ENCODE measurements around the gene HTT. TPM values are rescaled to one million over a fixed set of nuclear protein-coding genes. Genes with fewer than 3 reads are reported as not detected.
"Not testable (repeated sequence)": the region's sequence is repeated elsewhere in the genome, so short reads cannot be mapped to it uniquely, and the experiment has no call there.

Gene HTT
- total RNA-seq, 1 donor from 2014 or later: 20.0 TPM

GRCh38 chr4:3082925-3083515 lies 8.5 kb downstream of the HTT start:
- Histone ChIP-seq H3K9me3 (replicated peaks) (no peaks in the 10 kb centered on the region), H3K36me3 (peaks cover 9% of the 10 kb centered on the region), H3K27me3 (ENCODE audit: low read depth) (no peaks in the 10 kb centered on the region), H3K27ac (replicated peaks) (no peak overlapping the region), H3K4me1 (peaks cover 15% of the 10 kb centered on the region), H3K4me3 (no peak overlapping the region)
- intact Hi-C loops (cut with micrococcal nuclease): no loop called here
- DNase-seq: no peak
- TF ChIP-seq CTCF (IDR thresholded peaks at IDR 0.05; ENCODE audit: borderline replicate concordance): no peak

GRCh38 chr4:3083732-3084131 lies 9.3 kb downstream of the HTT start:
- no peak for TF ChIP-seq CTCF (IDR thresholded peaks at IDR 0.05; ENCODE audit: borderline replicate concordance)
- H3K4me3 ChIP-seq: no peak overlapping the region
- no peak for DNase-seq
- H3K9me3 ChIP-seq (replicated peaks): no peaks in the 10 kb centered on the region
- peaks cover 16% of the 10 kb centered on the region for H3K36me3 ChIP-seq
- peaks cover 14% of the 10 kb centered on the region for H3K4me1 ChIP-seq
- no peak overlapping the region for H3K27ac ChIP-seq (replicated peaks)
- no peaks in the 10 kb centered on the region for H3K27me3 ChIP-seq (ENCODE audit: low read depth)
- intact Hi-C loops (cut with micrococcal nuclease): no loop called here

- Histone ChIP-seq H3K36me3 (peaks cover 36% of the 10 kb centered on the region), H3K4me1 (no peaks in the 10 kb centered on the region), H3K4me3 (no peak overlapping the region), H3K27me3 (ENCODE audit: low read depth) (no peaks in the 10 kb centered on the region), H3K9me3 (replicated peaks) (no peaks in the 10 kb centered on the region), H3K27ac (replicated peaks) (no peak overlapping the region)
- intact Hi-C loops (cut with micrococcal nuclease): no loop called here
- DNase-seq: no peak
- no peak for TF ChIP-seq CTCF (IDR thresholded peaks at IDR 0.05; ENCODE audit: borderline replicate concordance)
These were observed 11.6 kb downstream of the HTT start for GRCh38 chr4:3085948-3086670.

- H3K36me3 ChIP-seq: peaks cover 36% of the 10 kb centered on the region
These were observed 12.8 kb downstream of the HTT start for GRCh38 chr4:3087115-3087797.

GRCh38 chr4:3091464-3091863 lies 17.0 kb downstream of the HTT start:
- no peaks in the 10 kb centered on the region for H3K4me1 ChIP-seq
- TF ChIP-seq CTCF (IDR thresholded peaks at IDR 0.05; ENCODE audit: borderline replicate concordance): no peak
- peaks cover 36% of the 10 kb centered on the region for H3K36me3 ChIP-seq
- intact Hi-C loops (cut with micrococcal nuclease): no loop called here
- H3K4me3 ChIP-seq: no peak overlapping the region
- H3K27me3 ChIP-seq (ENCODE audit: low read depth): no peaks in the 10 kb centered on the region
- H3K27ac ChIP-seq (replicated peaks): no peak overlapping the region
- H3K9me3 ChIP-seq (replicated peaks): no peaks in the 10 kb centered on the region
- DNase-seq: no peak

More at GRCh38 chr4:3087115-3087797, 12.8 kb downstream of the HTT start:
- intact Hi-C loops (cut with micrococcal nuclease): no loop called here
- Histone ChIP-seq H3K4me3 (no peak overlapping the region), H3K4me1 (no peaks in the 10 kb centered on the region), H3K27ac (replicated peaks) (no peak overlapping the region), H3K9me3 (replicated peaks) (no peaks in the 10 kb centered on the region), H3K27me3 (ENCODE audit: low read depth) (no peaks in the 10 kb centered on the region)
- no peak for TF ChIP-seq CTCF (IDR thresholded peaks at IDR 0.05; ENCODE audit: borderline replicate concordance)
- no peak for DNase-seq

- H3K27ac ChIP-seq (replicated peaks); H3K27me3 ChIP-seq (ENCODE audit: low read depth); DNase-seq; H3K9me3 ChIP-seq (replicated peaks); H3K4me1 ChIP-seq; H3K4me3 ChIP-seq; intact Hi-C loops (cut with micrococcal nuclease): not testable (repeated sequence)
- H3K36me3 ChIP-seq: peaks cover 21% of the 10 kb centered on the region
These were observed 20.2 kb downstream of the HTT start for GRCh38 chr4:3094701-3095100.
